SK-N-SH (cell line): ENCODE measurements around the gene HLA-DPA1. TPM values are rescaled to one million over a fixed set of nuclear protein-coding genes. Genes with fewer than 3 reads are reported as not detected.

Experiments
- CTCF ChIA-PET: fragments of 300-600, 350-600 bp; formaldehyde crosslinking; extraction: SDS; loops from one replicate; lab custom pipeline; 2021; lab: Yijun Ruan, JAX
- POLR2A ChIA-PET: fragments of 350-600 bp; sonication (Branson Sonifier 250); formaldehyde crosslinking; extraction: SDS; loops from one replicate; lab custom pipeline; 2020; ENCODE audit warnings: antibody characterized with exemption, inconsistent platforms; lab: Yijun Ruan, JAX
- DNase-seq: peaks from one replicate; pipeline ENCODE4 v3.0.0; 2012
- H2AFZ ChIP-seq: fragments of 200-600 bp; sonication (generic); 2 replicates; pipeline ENCODE4 v1.8.1; 2016; ENCODE audit warnings: antibody characterized with exemption, mild to moderate bottlenecking, low read depth
- H3F3A ChIP-seq: fragments of 200-600 bp; sonication (generic); replicated peaks from 2 replicates; pipeline ENCODE3; 2016; ENCODE audit warnings: antibody characterized with exemption, mild to moderate bottlenecking; ENCODE audit not compliant: insufficient read depth
- H3K27ac ChIP-seq, 2 experiments: fragments of 200-500 bp in 1 of 2; fragments of 200-600 bp in 1 of 2; sonication (Bioruptor generic) in 1 of 2; sonication (generic), shearing (Covaris generic) in 1 of 2; 2 replicates each; pipeline versions ENCODE4 v1.5.1 to v1.6.1; 2014 to 2016; ENCODE audit warnings: low read depth in 2 of 2, inconsistent platforms in 1 of 2, low read length in 1 of 2, mild to moderate bottlenecking in 1 of 2, mixed read lengths in 1 of 2
- H3K27me3 ChIP-seq: fragments of 200-600 bp; sonication (generic), shearing (Covaris generic); 2 replicates; pipeline ENCODE4 v1.6.1; 2016; ENCODE audit warnings: mixed run types; ENCODE audit not compliant: insufficient read depth
- H3K36me3 ChIP-seq, 2 experiments: fragments of 200-500 bp in 1 of 2; fragments of 200-600 bp in 1 of 2; sonication (Bioruptor generic) in 1 of 2; sonication (generic) in 1 of 2; replicated peaks in 1 of 2; 2 replicates each; pipeline versions ENCODE3 to v1.5.1; 2014 to 2016; ENCODE audit warnings: low read length in 1 of 2, mild to moderate bottlenecking in 1 of 2; ENCODE audit not compliant: insufficient read depth in 2 of 2, control insufficient read depth in 1 of 2
- H3K4me1 ChIP-seq, 2 experiments: fragments of 200-500 bp in 1 of 2; fragments of 200-600 bp in 1 of 2; sonication (Bioruptor generic) in 1 of 2; sonication (generic), shearing (Covaris generic) in 1 of 2; 2 replicates each; pipeline versions ENCODE4 v1.5.1 to v1.6.1; 2014 to 2016; ENCODE audit warnings: low read depth in 1 of 2, low read length in 1 of 2, mixed run types in 1 of 2; ENCODE audit not compliant: insufficient read depth in 2 of 2, control insufficient read depth in 1 of 2
- H3K4me2 ChIP-seq: fragments of 200-600 bp; sonication (generic), shearing (Covaris generic); 2 replicates; pipeline ENCODE4 v1.6.1; 2017; ENCODE audit warnings: mixed run types
- H3K4me3 ChIP-seq, 2 experiments: fragments of 200-500 bp in 1 of 2; fragments of 200-600 bp in 1 of 2; sonication (Bioruptor generic) in 1 of 2; sonication (generic), shearing (Covaris generic) in 1 of 2; 2 replicates each; pipeline versions ENCODE4 v1.5.1 to v1.8.1; 2014 to 2016; ENCODE audit warnings: low read depth in 2 of 2, inconsistent platforms in 1 of 2, low read length in 1 of 2, mild to moderate bottlenecking in 1 of 2, mixed read lengths in 1 of 2, moderate library complexity in 1 of 2
- H3K79me2 ChIP-seq: fragments of 200-600 bp; sonication (generic); 2 replicates; pipeline ENCODE4 v1.8.1; 2017; ENCODE audit warnings: mild to moderate bottlenecking; ENCODE audit not compliant: insufficient read depth
- H3K9ac ChIP-seq: fragments of 200-600 bp; sonication (generic); 2 replicates; pipeline ENCODE4 v1.6.1; 2017; ENCODE audit warnings: mixed run types
- H3K9me2 ChIP-seq: fragments of 200-600 bp; sonication (generic); 2 replicates; pipeline ENCODE4 v1.6.1; 2017; ENCODE audit warnings: mixed run types
- H3K9me3 ChIP-seq: fragments of 200-600 bp; sonication (generic); 2 replicates; pipeline ENCODE4 v1.6.1; 2017; ENCODE audit warnings: mixed run types, mild to moderate bottlenecking, moderate library complexity
- H4K20me1 ChIP-seq: fragments of 200-600 bp; sonication (generic); 2 replicates; pipeline ENCODE4 v1.6.1; 2017; ENCODE audit warnings: mild to moderate bottlenecking, mixed run types; ENCODE audit not compliant: insufficient read depth
- ELF1 ChIP-seq: IDR thresholded peaks from 2 replicates; pipeline ENCODE4 v1.4.0; 2012
- EZH2phosphoT487 ChIP-seq: fragments of 200-600 bp; sonication (generic); IDR thresholded peaks from 2 replicates; pipeline ENCODE4 v1.6.1; 2017; ENCODE audit warnings: low read depth, mixed run types, mild to moderate bottlenecking, antibody characterized with exemption, moderate library complexity, borderline replicate concordance
- FOSL2 ChIP-seq: IDR thresholded peaks from 2 replicates; pipeline ENCODE4 v1.4.0; 2012; ENCODE audit warnings: low read depth, mild to moderate bottlenecking, moderate library complexity, borderline replicate concordance
- FOXM1 ChIP-seq: IDR thresholded peaks from 2 replicates; pipeline ENCODE4 v1.4.0; 2012; ENCODE audit warnings: low read depth, mild to moderate bottlenecking
- GABPA ChIP-seq: IDR thresholded peaks from 2 replicates; pipeline ENCODE4 v1.4.0; 2012; ENCODE audit warnings: low read depth, mild to moderate bottlenecking
- GATA2 ChIP-seq: sonication (generic); formaldehyde crosslinking; IDR thresholded peaks from 2 replicates; pipeline ENCODE4 v1.5.0; 2020; ENCODE audit warnings: mild to moderate bottlenecking, missing genetic modification reagents
- IRF3 ChIP-seq: fragments of 150-350 bp; IDR thresholded peaks from 2 replicates; pipeline ENCODE4 v1.6.1; 2016; ENCODE audit warnings: mild to moderate bottlenecking, low read depth, low read length
- JUND ChIP-seq: IDR thresholded peaks from 2 replicates; pipeline ENCODE4 v1.4.0; 2012
- MXI1 ChIP-seq: IDR thresholded peaks from 2 replicates; pipeline ENCODE4 v1.6.1; 2012; ENCODE audit warnings: mild to moderate bottlenecking, low read depth, low read length, improper control_type of control experiment
- NRF1 ChIP-seq: IDR thresholded peaks from 2 replicates; pipeline ENCODE4 v1.6.1; 2012; ENCODE audit warnings: low read depth, mild to moderate bottlenecking, low read length
- RCOR1 ChIP-seq: fragments of 150-350 bp; IDR thresholded peaks from 2 replicates; pipeline ENCODE4 v1.6.1; 2017; ENCODE audit warnings: antibody characterized with exemption, low read length
- RFX5 ChIP-seq: IDR thresholded peaks from 2 replicates; pipeline ENCODE4 v1.6.1; 2012; ENCODE audit warnings: mild to moderate bottlenecking, improper control_type of control experiment, low read length
- SIN3A ChIP-seq: IDR thresholded peaks from 2 replicates; pipeline ENCODE4 v1.6.1; 2012; ENCODE audit warnings: low read depth, mild to moderate bottlenecking, low read length, moderate library complexity, borderline replicate concordance
- SMC3 ChIP-seq: IDR thresholded peaks from 2 replicates; pipeline ENCODE4 v1.6.1; 2012; ENCODE audit warnings: low read depth, low read length, improper control_type of control experiment
- TCF12 ChIP-seq: IDR thresholded peaks from 2 replicates; pipeline ENCODE4 v1.4.0; 2012
- TEAD4 ChIP-seq: IDR thresholded peaks from 2 replicates; pipeline ENCODE4 v1.4.0; 2012; ENCODE audit warnings: mild to moderate bottlenecking, borderline replicate concordance; ENCODE audit not compliant: insufficient read depth
- YY1 ChIP-seq: IDR thresholded peaks from 2 replicates; pipeline ENCODE4 v1.4.0; 2012; ENCODE audit warnings: low read depth, mild to moderate bottlenecking
- WGBS: methylation state at CpG from one replicate; pipeline ENCODE4 v1.1.6; 2017; ENCODE audit warnings: low lambda C conversion rate; 5-methylcytosine and 5-hydroxymethylcytosine counted together
- polyA plus RNA-seq, 3 experiments: library from polyadenylated mRNA; depleted of rRNA; stranded (reverse); fragments of >200 nt; gene quantifications; 2 replicates each; pipeline ENCODE4 v1.2.3, GENCODE V29; 2012
- TF ChIP-seq, protein P1 (sequence below): fragments of 200-600 bp; sonication (generic); IDR thresholded peaks from 2 replicates; pipeline ENCODE4 v1.6.1; 2017; ENCODE audit warnings: antibody characterized with exemption, mild to moderate bottlenecking, moderate library complexity
- TF ChIP-seq, protein P2 (sequence below): IDR thresholded peaks from 2 replicates; pipeline ENCODE4 v1.6.1; 2012; ENCODE audit warnings: mild to moderate bottlenecking, low read depth, low read length, moderate library complexity

HLA-DPA1 gene
- polyA plus RNA-seq, 1 of the 3 experiments (the other 2 are of a cell fraction), result 1.9 TPM

DNA sequence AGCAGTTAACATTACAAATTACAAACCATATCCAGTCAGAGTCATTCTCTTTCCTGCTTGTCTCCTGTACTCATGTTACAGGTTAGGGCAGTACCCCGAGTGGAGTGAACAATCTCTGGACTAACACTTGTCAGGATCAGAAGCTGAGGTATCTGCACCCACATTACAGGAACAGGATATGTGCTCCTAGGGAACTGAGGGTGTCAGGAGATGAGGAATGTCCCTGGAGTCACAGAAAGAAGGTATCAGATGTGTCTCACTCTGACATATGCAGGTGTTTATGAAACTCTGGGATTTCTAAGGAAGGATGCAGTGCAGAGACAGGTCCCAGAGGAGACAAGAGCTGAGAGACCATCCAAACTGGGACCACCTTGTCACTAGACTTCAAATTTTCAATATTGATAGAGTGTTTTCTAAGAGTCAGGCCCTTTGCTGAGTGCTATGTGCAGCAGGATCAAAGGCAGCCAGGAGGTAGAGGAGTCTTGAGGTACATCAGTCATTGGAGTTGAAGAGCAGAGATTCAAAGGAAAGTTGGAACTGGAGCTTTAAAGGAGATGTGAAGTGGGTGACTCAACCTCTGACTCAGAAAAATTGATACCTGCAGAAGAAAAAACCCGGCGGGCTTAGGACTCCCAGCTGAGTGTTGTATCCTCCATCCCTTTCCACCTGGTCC, 14.9 kb upstream of the HLA-DPA1 start:
- H3K27ac ChIP-seq, result no peak overlapping the region
- H2AFZ ChIP-seq, result no peak overlapping the region
- 0% methylated on average over 3 of the region's 3 CpGs for WGBS
- ChIA-PET CTCF (interaction anchor here (0.9 to 1.6 kb wide), 4 partner anchors 13 to 104 kb away, joined by 3 to 5 read pairs (median 4); partner anchors contain the start of gene HLA-DPB1), POLR2A (no interaction called here)
- no peaks in the 10 kb centered on the region for H3K9me3 ChIP-seq
- H4K20me1 ChIP-seq, result no peaks in the 10 kb centered on the region
- H3F3A ChIP-seq, result no peaks in the 10 kb centered on the region
- no peak overlapping the region for H3K4me3 ChIP-seq
- H3K27me3 ChIP-seq, result peaks cover 65% of the 10 kb centered on the region
- TF ChIP-seq SMC3 (no peak), TEAD4 (no peak), SIN3A (no peak)
- H3K36me3 ChIP-seq, result no peaks in the 10 kb centered on the region
- DNase-seq, result no peak
- no peak overlapping the region for H3K4me2 ChIP-seq
- H3K9me2 ChIP-seq, result no peaks in the 10 kb centered on the region
- no peaks in the 10 kb centered on the region for H3K79me2 ChIP-seq
- H3K4me1 ChIP-seq, result no peaks in the 10 kb centered on the region
- H3K9ac ChIP-seq, result no peak overlapping the region

DNA sequence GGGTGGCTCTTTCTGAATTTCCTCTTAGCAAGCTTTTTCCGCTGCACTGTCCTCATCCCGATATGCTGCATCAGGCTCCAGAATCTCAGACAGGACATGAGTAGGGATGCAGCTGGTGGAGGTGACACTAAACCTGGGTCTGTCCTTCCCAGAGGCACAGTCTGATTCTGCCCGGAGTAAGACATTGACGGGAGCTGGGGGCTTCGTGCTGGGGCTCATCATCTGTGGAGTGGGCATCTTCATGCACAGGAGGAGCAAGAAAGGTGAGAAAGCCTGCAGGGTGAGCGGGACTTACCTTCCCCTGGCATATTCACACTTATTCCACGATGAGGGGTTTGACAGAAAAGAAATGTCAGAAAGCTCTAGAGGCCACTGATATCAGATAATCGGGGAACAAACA, 12.2 kb upstream of the HLA-DPA1 start:
- Histone ChIP-seq H3K9me3 (no peaks in the 10 kb centered on the region), H3F3A (no peaks in the 10 kb centered on the region), H3K4me3 (no peak overlapping the region), H3K9me2 (no peaks in the 10 kb centered on the region), H3K27me3 (peaks cover 78% of the 10 kb centered on the region), H3K4me1 (no peaks in the 10 kb centered on the region; a peak in 1 of 4 replicates), H3K9ac (no peak overlapping the region), H3K36me3 (no peaks in the 10 kb centered on the region), H2AFZ (no peak overlapping the region), H3K27ac (no peak overlapping the region), H3K79me2 (no peaks in the 10 kb centered on the region), H3K4me2 (no peak overlapping the region), H4K20me1 (no peaks in the 10 kb centered on the region)
- TF ChIP-seq, protein P1, sequence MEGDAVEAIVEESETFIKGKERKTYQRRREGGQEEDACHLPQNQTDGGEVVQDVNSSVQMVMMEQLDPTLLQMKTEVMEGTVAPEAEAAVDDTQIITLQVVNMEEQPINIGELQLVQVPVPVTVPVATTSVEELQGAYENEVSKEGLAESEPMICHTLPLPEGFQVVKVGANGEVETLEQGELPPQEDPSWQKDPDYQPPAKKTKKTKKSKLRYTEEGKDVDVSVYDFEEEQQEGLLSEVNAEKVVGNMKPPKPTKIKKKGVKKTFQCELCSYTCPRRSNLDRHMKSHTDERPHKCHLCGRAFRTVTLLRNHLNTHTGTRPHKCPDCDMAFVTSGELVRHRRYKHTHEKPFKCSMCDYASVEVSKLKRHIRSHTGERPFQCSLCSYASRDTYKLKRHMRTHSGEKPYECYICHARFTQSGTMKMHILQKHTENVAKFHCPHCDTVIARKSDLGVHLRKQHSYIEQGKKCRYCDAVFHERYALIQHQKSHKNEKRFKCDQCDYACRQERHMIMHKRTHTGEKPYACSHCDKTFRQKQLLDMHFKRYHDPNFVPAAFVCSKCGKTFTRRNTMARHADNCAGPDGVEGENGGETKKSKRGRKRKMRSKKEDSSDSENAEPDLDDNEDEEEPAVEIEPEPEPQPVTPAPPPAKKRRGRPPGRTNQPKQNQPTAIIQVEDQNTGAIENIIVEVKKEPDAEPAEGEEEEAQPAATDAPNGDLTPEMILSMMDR, result no peak
- TF ChIP-seq RCOR1, result no peak
- no peak for TF ChIP-seq GATA2
- TF ChIP-seq MXI1, result no peak
- TF ChIP-seq NRF1, result no peak
- no peak for TF ChIP-seq YY1
- no peak for TF ChIP-seq ELF1
- TF ChIP-seq, protein P2, sequence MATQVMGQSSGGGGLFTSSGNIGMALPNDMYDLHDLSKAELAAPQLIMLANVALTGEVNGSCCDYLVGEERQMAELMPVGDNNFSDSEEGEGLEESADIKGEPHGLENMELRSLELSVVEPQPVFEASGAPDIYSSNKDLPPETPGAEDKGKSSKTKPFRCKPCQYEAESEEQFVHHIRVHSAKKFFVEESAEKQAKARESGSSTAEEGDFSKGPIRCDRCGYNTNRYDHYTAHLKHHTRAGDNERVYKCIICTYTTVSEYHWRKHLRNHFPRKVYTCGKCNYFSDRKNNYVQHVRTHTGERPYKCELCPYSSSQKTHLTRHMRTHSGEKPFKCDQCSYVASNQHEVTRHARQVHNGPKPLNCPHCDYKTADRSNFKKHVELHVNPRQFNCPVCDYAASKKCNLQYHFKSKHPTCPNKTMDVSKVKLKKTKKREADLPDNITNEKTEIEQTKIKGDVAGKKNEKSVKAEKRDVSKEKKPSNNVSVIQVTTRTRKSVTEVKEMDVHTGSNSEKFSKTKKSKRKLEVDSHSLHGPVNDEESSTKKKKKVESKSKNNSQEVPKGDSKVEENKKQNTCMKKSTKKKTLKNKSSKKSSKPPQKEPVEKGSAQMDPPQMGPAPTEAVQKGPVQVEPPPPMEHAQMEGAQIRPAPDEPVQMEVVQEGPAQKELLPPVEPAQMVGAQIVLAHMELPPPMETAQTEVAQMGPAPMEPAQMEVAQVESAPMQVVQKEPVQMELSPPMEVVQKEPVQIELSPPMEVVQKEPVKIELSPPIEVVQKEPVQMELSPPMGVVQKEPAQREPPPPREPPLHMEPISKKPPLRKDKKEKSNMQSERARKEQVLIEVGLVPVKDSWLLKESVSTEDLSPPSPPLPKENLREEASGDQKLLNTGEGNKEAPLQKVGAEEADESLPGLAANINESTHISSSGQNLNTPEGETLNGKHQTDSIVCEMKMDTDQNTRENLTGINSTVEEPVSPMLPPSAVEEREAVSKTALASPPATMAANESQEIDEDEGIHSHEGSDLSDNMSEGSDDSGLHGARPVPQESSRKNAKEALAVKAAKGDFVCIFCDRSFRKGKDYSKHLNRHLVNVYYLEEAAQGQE, result no peak
- no peak for TF ChIP-seq JUND
- no peak for TF ChIP-seq EZH2phosphoT487
- no peak for TF ChIP-seq IRF3
- TF ChIP-seq SMC3, result no peak
- no peak for TF ChIP-seq SIN3A
- no peak for TF ChIP-seq TCF12
- no peak for TF ChIP-seq FOSL2
- TF ChIP-seq FOXM1, result no peak
- no peak for TF ChIP-seq GABPA
- no peak for TF ChIP-seq RFX5
- ChIA-PET CTCF (interaction anchor here (0.9 kb wide), 1 partner anchor 32 kb away, joined by 3 read pairs; no protein-coding TSS in a partner anchor), POLR2A (no interaction called here)
- 2% methylated on average over 8 of the region's 8 CpGs for WGBS
- DNase-seq, result no peak
